ENCODE data around the gene LAMA5. TPM values are rescaled to one million over a fixed set of nuclear protein-coding genes. Genes with fewer than 3 reads are reported as not detected.

The LAMA5 gene
- polyA plus RNA-seq, 1 donor (not counting 4 experiments of a cell fraction or from before 2014, with no cell fraction given), result 8.7 TPM

- TF ChIP-seq EZH2 (IDR thresholded peaks at IDR 0.05; ENCODE audit: low read length) (no peak), CTCF (optimal IDR thresholded peaks at IDR 0.05 in 1 of 3, IDR thresholded peaks at IDR 0.05 in 1 of 3, conservative IDR thresholded peaks at IDR 0.05 in 1 of 3; ENCODE audit: extremely low read depth in 1 of 3, insufficient read depth in 2 of 3, low read length in 3 of 3) (no peak)
- no peak overlapping the region for H2AFZ ChIP-seq (ENCODE audit: control insufficient read depth, low read length)
- no peak overlapping the region for H3K4me3 ChIP-seq (ENCODE audit: control insufficient read depth in 2 of 3, extremely low read depth in 1 of 3, insufficient read depth in 2 of 3, low read depth in 1 of 3, low read length in 3 of 3)
- no peaks in the 10 kb centered on the region for H3K9me1 ChIP-seq (ENCODE audit: control insufficient read depth, extremely low read depth, insufficient read depth, low read length)
- H3K27me3 ChIP-seq (ENCODE audit: control insufficient read depth, extremely low read depth, insufficient read depth, low read length), result no peaks in the 10 kb centered on the region
- H3K4me2 ChIP-seq (ENCODE audit: control insufficient read depth, extremely low read depth, insufficient read depth, low read depth, low read length), result no peak overlapping the region
- dilution Hi-C loops (cut with MboI; ENCODE audit: extremely low pct_ligation_motif_present, low sequenced_read_pairs), result no loop called here
- H3K9ac ChIP-seq (ENCODE audit: control insufficient read depth, extremely low read depth, insufficient read depth, low read length), result no peak overlapping the region
- H3K4me1 ChIP-seq (ENCODE audit: control insufficient read depth, extremely low read depth, insufficient read depth, low read length), result no peaks in the 10 kb centered on the region
- peaks cover 44 to 51% of the 10 kb centered on the region in 2 experiments for H3K36me3 ChIP-seq (ENCODE audit: control insufficient read depth in 2 of 2, extremely low read depth in 1 of 2, insufficient read depth in 2 of 2, low read length in 2 of 2)
- no peaks in the 10 kb centered on the region for H4K20me1 ChIP-seq (ENCODE audit: control insufficient read depth, extremely low read depth, insufficient read depth, low read length)
- H3K9me3 ChIP-seq (ENCODE audit: control insufficient read depth, low read depth, low read length), result no peaks in the 10 kb centered on the region
- peaks cover 2% of the 10 kb centered on the region for H3K79me2 ChIP-seq (ENCODE audit: control insufficient read depth, insufficient read depth, low read length)
- FAIRE-seq (no peak), DNase-seq (ENCODE audit: low read depth, low spot score) (no peak)
- H3K27ac ChIP-seq (ENCODE audit: control insufficient read depth, insufficient read depth, low read length), result no peak overlapping the region
Measured at GRCh38 chr20:62336329-62336728, 30.8 kb downstream of the LAMA5 start.

GRCh38 chr20:62335532-62335931, 31.6 kb downstream of the LAMA5 start:
- Histone ChIP-seq H3K36me3 (ENCODE audit: control insufficient read depth in 2 of 2, extremely low read depth in 1 of 2, insufficient read depth in 2 of 2, low read length in 2 of 2) (peaks cover 45 to 51% of the 10 kb centered on the region in 2 experiments), H3K9me3 (ENCODE audit: control insufficient read depth, low read depth, low read length) (no peaks in the 10 kb centered on the region), H3K79me2 (ENCODE audit: control insufficient read depth, insufficient read depth, low read length) (peaks cover 2% of the 10 kb centered on the region), H3K9ac (ENCODE audit: control insufficient read depth, extremely low read depth, insufficient read depth, low read length) (no peak overlapping the region), H3K4me2 (ENCODE audit: control insufficient read depth, extremely low read depth, insufficient read depth, low read depth, low read length) (no peak overlapping the region), H3K4me3 (ENCODE audit: control insufficient read depth in 2 of 3, extremely low read depth in 1 of 3, insufficient read depth in 2 of 3, low read depth in 1 of 3, low read length in 3 of 3) (no peak overlapping the region), H3K27ac (ENCODE audit: control insufficient read depth, insufficient read depth, low read length) (no peak overlapping the region), H2AFZ (ENCODE audit: control insufficient read depth, low read length) (no peak overlapping the region), H4K20me1 (ENCODE audit: control insufficient read depth, extremely low read depth, insufficient read depth, low read length) (no peaks in the 10 kb centered on the region), H3K4me1 (ENCODE audit: control insufficient read depth, extremely low read depth, insufficient read depth, low read length) (no peaks in the 10 kb centered on the region), H3K9me1 (ENCODE audit: control insufficient read depth, extremely low read depth, insufficient read depth, low read length) (no peaks in the 10 kb centered on the region), H3K27me3 (ENCODE audit: control insufficient read depth, extremely low read depth, insufficient read depth, low read length) (no peaks in the 10 kb centered on the region)
- dilution Hi-C loops (cut with MboI; ENCODE audit: extremely low pct_ligation_motif_present, low sequenced_read_pairs), result no loop called here
- no peak for TF ChIP-seq CTCF (optimal IDR thresholded peaks at IDR 0.05 in 1 of 3, IDR thresholded peaks at IDR 0.05 in 1 of 3, conservative IDR thresholded peaks at IDR 0.05 in 1 of 3; ENCODE audit: extremely low read depth in 1 of 3, insufficient read depth in 2 of 3, low read length in 3 of 3)
- TF ChIP-seq EZH2 (IDR thresholded peaks at IDR 0.05; ENCODE audit: low read length), result no peak
- DNase-seq (ENCODE audit: low read depth, low spot score) (no peak), FAIRE-seq (no peak)

Data from keratinocyte (primary cell).